Body of pancreas (tissue), 4 donors: ENCODE data around the gene SLC22A15.

ENCODE experiments used
- CTCF ChIP-seq, 7 experiments: fragments of 450-650 bp in 4 of 7; fragments of 200-600 bp in 3 of 7; sonication (generic) in 3 of 7; IDR thresholded peaks; one replicate each; pipeline ENCODE4 v1.5.1; 2016 to 2019; ENCODE audit warnings: antibody characterized with exemption in 7 of 7
- POLR2A ChIP-seq, 3 donors: fragments of 450-650 bp; IDR thresholded peaks; one replicate each; pipeline ENCODE4 v1.6.1; 2016; ENCODE audit warnings: antibody characterized with exemption in 3 of 3, mild to moderate bottlenecking in 2 of 3

- TF ChIP-seq CTCF (IDR thresholded peaks at IDR 0.05) (no peak), POLR2A (IDR thresholded peaks at IDR 0.05) (no peak)
These were observed 46.4 kb upstream of the SLC22A15 start for GRCh38 chr1:115929881-115930280.
